KMS-11 (cell line): Measurements from ENCODE around the gene ATXN2.

Experiments used
- H2AFZ ChIP-seq: fragments of 200-600 bp; sonication (generic); 2 replicates; pipeline ENCODE4 v1.6.1; 2016; ENCODE audit warnings: antibody characterized with exemption, mixed run types, low read depth
- H3K27ac ChIP-seq: fragments of 200-600 bp; sonication (generic); 2 replicates; pipeline ENCODE4 v1.6.1; 2016; ENCODE audit warnings: mild to moderate bottlenecking, mixed run types
- H3K27me3 ChIP-seq: fragments of 200-600 bp; sonication (generic); 2 replicates; pipeline ENCODE4 v1.6.1; 2017; ENCODE audit warnings: mild to moderate bottlenecking, low read depth, mixed run types, moderate library complexity; ENCODE audit not compliant: insufficient read depth
- H3K36me3 ChIP-seq: fragments of 200-600 bp; sonication (generic); 2 replicates; pipeline ENCODE4 v1.6.1; 2017; ENCODE audit warnings: mild to moderate bottlenecking, mixed run types; ENCODE audit not compliant: insufficient read depth
- H3K4me1 ChIP-seq: fragments of 200-600 bp; sonication (generic); 2 replicates; pipeline ENCODE4 v1.6.1; 2016; ENCODE audit warnings: mild to moderate bottlenecking, low read depth, mixed run types; ENCODE audit not compliant: poor library complexity, severe bottlenecking
- H3K4me2 ChIP-seq: fragments of 200-600 bp; sonication (generic); 2 replicates; pipeline ENCODE4 v1.7.0; 2016; ENCODE audit warnings: mild to moderate bottlenecking, mixed run types
- H3K4me3 ChIP-seq: fragments of 200-600 bp; sonication (generic); IDR thresholded peaks from 2 replicates; pipeline ENCODE4 v1.6.1; 2017; ENCODE audit warnings: low read depth, low read length, mixed read lengths; ENCODE audit not compliant: insufficient read depth
- H3K79me2 ChIP-seq: fragments of 200-600 bp; sonication (generic); 2 replicates; pipeline ENCODE4 v1.6.1; 2016; ENCODE audit warnings: low read depth, mixed run types; ENCODE audit not compliant: insufficient read depth
- H3K9ac ChIP-seq: fragments of 200-600 bp; sonication (generic); 2 replicates; pipeline ENCODE4 v1.6.1; 2016; ENCODE audit warnings: mild to moderate bottlenecking, mixed run types
- H4K20me1 ChIP-seq: fragments of 200-600 bp; sonication (generic); 2 replicates; pipeline ENCODE4 v1.6.1; 2016; ENCODE audit warnings: mild to moderate bottlenecking, mixed run types; ENCODE audit not compliant: insufficient read depth
- TF ChIP-seq, protein P1 (sequence below): fragments of 200-600 bp; sonication (generic); conservative IDR thresholded peaks from 2 replicates; pipeline ENCODE4 v1.6.1; 2017; ENCODE audit warnings: low read depth, mild to moderate bottlenecking, antibody characterized with exemption, low read length, moderate library complexity, mixed read lengths

The ATXN2 gene

DNA sequence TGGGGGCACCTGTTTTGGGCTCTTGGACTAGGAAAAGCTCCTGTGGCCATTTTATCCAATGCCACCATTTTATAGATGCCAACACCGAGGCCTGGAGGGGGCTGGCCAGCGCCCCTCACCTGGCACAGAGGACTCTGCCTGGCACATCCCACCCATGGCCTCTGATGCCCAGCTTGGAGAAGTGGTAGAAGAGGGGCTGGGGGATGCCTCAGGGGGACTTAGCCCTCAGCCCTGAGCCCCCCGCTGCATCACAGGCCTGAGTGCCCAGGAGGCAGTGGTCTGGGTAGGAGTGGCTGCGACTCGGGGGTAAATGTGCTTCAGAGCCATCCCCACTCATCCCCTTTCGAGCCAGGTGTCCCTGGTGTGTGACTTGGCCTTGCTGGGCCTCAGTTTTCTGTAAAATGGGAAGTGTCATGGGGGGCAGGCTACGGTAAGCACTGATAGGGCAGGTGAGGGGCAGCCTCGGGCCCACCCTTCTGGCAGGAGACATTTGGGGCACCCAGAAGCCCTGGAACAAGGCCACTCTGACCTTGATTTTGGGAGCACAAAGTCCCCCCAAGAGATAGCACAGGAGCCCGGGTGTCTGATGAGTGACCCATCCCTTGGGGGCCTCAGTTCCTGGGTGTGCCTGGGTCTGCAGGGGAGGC, 170.9 kb downstream of the ATXN2 start:
- Histone ChIP-seq H3K27me3 (no peaks in the 10 kb centered on the region), H3K27ac (no peak overlapping the region; the same call in 1 of the 2 replicates), H2AFZ (no peak overlapping the region), H3K4me2 (no peak overlapping the region; the same call in 1 of the 2 replicates), H3K36me3 (no peaks in the 10 kb centered on the region), H4K20me1 (no peaks in the 10 kb centered on the region), H3K4me3 (no peak overlapping the region), H3K9ac (no peak overlapping the region), H3K79me2 (peaks cover 38% of the 10 kb centered on the region; the same call in 1 of the 2 replicates), H3K4me1 (peaks cover 87% of the 10 kb centered on the region)
- TF ChIP-seq, protein P1, sequence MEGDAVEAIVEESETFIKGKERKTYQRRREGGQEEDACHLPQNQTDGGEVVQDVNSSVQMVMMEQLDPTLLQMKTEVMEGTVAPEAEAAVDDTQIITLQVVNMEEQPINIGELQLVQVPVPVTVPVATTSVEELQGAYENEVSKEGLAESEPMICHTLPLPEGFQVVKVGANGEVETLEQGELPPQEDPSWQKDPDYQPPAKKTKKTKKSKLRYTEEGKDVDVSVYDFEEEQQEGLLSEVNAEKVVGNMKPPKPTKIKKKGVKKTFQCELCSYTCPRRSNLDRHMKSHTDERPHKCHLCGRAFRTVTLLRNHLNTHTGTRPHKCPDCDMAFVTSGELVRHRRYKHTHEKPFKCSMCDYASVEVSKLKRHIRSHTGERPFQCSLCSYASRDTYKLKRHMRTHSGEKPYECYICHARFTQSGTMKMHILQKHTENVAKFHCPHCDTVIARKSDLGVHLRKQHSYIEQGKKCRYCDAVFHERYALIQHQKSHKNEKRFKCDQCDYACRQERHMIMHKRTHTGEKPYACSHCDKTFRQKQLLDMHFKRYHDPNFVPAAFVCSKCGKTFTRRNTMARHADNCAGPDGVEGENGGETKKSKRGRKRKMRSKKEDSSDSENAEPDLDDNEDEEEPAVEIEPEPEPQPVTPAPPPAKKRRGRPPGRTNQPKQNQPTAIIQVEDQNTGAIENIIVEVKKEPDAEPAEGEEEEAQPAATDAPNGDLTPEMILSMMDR = no peak

DNA sequence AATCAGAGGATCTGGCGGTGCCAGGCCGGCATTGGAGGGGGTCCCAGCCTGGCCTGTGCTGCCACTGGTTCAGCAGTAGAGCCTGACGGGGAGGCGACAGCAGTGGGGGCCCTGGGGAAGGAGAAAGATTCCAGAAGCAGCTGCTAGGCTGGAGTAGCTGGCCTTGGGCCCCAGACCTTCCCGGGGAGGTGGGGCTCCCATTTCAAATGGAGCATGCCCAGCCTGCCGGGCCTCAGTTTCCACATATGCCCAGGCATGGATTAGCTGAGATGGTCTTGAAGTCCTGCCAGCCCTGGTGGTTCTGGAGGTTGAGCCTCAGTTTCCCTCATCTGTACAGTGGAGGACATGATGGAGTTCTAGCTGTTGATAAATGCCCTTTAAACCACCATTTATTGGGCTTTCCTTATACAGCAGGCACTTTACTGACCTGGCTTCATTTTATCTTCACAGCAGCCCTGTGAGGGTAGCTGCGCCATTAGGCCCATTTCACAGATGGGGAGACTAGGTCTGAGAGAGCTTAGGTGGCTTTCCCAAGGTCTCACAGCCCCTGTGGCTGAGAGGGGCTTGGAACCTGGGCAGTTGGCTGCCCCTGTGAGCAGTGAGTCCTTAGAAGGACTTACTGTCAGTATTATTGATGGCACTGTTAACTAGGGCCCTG, 171.6 kb downstream of the ATXN2 start:
- Histone ChIP-seq H3K4me3 (no peak overlapping the region), H3K9ac (no peak overlapping the region), H3K79me2 (peaks cover 33% of the 10 kb centered on the region; the same call in 1 of the 2 replicates), H3K4me2 (no peak overlapping the region; the same call in 1 of the 2 replicates), H4K20me1 (no peaks in the 10 kb centered on the region), H3K27me3 (no peaks in the 10 kb centered on the region), H3K36me3 (no peaks in the 10 kb centered on the region), H3K27ac (no peak overlapping the region; the same call in 1 of the 2 replicates), H3K4me1 (peaks cover 80% of the 10 kb centered on the region), H2AFZ (no peak overlapping the region)
- TF ChIP-seq, protein P1 = no peak

DNA sequence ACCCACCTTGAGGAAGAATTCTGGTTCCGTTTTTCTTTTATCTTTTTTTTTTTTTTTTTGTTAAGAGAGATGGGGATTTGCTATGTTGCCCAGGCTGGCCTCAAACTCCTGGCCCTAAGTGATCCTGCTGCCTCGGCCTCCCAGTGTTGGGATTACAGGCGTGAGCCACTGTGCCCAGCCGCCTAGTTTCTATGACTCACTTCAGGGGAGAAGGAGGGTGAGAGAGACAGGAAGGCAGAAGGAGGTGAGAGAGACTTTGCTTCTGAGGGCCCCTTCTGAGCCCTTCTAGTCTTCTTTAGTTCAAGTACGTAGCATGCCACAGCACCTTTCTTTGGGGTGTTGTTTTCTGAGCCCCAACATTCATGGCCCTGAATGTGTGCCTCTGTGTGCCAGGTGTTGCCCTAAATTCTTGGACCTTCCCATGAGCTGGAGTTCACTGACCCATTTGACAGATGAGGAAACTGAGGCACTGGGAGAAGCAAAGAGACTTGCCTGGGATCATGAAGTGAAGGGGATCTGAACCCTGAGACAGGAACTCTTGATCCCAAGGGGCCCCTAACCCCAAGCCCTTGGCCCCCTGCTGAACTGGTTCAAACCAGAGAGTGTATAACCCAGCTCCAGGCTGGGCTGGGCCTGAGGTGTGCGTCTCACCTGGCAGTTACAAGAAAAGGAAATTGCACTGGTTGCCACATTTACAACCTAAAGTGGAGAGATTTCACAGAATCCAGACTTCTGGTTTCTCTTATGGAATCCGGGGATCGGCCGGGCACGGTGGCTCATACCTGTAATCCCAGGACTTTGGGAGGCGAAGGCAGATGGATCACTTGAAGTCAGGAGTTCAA, 172.6 kb downstream of the ATXN2 start:
- Histone ChIP-seq H3K9ac (no peak overlapping the region), H3K4me1 (peaks cover 71% of the 10 kb centered on the region), H3K36me3 (no peaks in the 10 kb centered on the region), H3K4me3 (no peak overlapping the region), H3K4me2 (no peak overlapping the region), H2AFZ (no peak overlapping the region), H4K20me1 (no peaks in the 10 kb centered on the region), H3K27ac (no peak overlapping the region), H3K27me3 (no peaks in the 10 kb centered on the region), H3K79me2 (peaks cover 23% of the 10 kb centered on the region; the same call in 1 of the 2 replicates)
- TF ChIP-seq, protein P1 = no peak

DNA sequence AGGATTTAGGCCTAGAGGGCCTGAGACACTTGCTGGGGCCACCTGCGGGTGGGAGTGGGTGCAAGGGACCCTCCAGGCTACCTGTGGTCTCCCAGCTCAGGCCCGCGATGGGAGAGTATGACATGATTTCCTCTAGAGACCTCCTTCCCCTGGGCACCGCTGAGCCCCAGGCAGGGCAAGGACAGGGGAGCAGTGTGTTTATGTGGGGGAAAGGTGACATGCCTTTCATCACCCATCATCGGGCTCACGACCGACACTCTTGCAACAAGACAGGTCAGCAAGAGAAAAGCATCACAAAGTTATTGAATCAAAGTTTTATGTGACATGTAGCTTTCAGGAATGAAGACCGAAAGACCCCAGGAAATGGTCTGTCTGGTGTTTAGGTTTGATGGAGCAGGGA, 173.5 kb downstream of the ATXN2 start:
- Histone ChIP-seq H3K79me2 (peaks cover 17% of the 10 kb centered on the region; the same call in 1 of the 2 replicates), H3K36me3 (no peaks in the 10 kb centered on the region), H4K20me1 (no peaks in the 10 kb centered on the region), H3K9ac (no peak overlapping the region), H2AFZ (no peak overlapping the region), H3K4me1 (peaks cover 62% of the 10 kb centered on the region), H3K4me3 (no peak overlapping the region), H3K4me2 (no peak overlapping the region), H3K27ac (no peak overlapping the region), H3K27me3 (no peaks in the 10 kb centered on the region)
- TF ChIP-seq, protein P1 = no peak
